AG04449 (cell line): ENCODE measurements around the gene STAT4.

ENCODE experiments used
- CTCF ChIA-PET: fragments of 350-600 bp; formaldehyde crosslinking; extraction: SDS; loops from one replicate; lab custom pipeline; 2021; ENCODE audit warnings: antibody characterized with exemption; lab: Yijun Ruan, JAX
- POLR2A ChIA-PET: fragments of 400-600, 350-600 bp; formaldehyde crosslinking; extraction: SDS; loops from one replicate; lab custom pipeline; 2020; ENCODE audit warnings: antibody characterized with exemption, inconsistent platforms; lab: Yijun Ruan, JAX
- DNase-seq: peaks from one replicate; pipeline ENCODE4 v3.0.0-alpha.2; 2010; ENCODE audit warnings: low read depth, low spot score
- H3K4me3 ChIP-seq: 2 replicates; pipeline ENCODE4 v1.5.1; 2011; ENCODE audit warnings: low read depth, mild to moderate bottlenecking, control low read depth, low read length
- TF ChIP-seq, protein P1 (sequence below): IDR thresholded peaks from one replicate; pipeline ENCODE4 v1.5.1; 2011; ENCODE audit warnings: mild to moderate bottlenecking, moderate library complexity, low read length, control low read depth, inconsistent platforms; ENCODE audit not compliant: insufficient read depth; ENCODE audit errors: missing control alignments

The STAT4 gene

DNA sequence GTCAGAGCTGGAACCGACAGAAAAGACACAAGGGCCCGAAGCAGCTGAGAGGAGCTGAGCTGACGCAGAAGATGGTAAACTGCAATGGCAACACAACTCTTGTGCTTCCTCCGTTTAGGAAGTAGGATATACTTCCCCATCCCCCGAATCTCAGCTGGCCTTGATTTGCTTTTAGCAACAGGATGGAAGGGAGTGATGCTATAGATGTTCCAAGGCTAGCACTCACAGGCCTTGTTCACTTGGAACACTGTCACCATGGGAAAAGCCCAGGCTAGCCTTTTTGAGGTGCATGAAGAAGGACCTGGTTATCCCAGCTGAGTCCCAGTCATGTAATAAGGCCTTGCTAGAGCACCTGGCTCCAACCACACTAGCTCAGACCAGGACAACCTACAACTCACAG, 162.9 kb downstream of the STAT4 start:
- no peak overlapping the region for H3K4me3 ChIP-seq
- DNase-seq, result no peak
- ChIA-PET CTCF (interaction anchor here (1.5 to 2.8 kb wide), 4 partner anchors 8 to 16 kb away, joined by 3 to 10 read pairs (median 7); no protein-coding TSS in a partner anchor), POLR2A (interaction anchor here (1.4 kb wide), 1 partner anchor 14 kb away, joined by 3 read pairs; no protein-coding TSS in a partner anchor)
- TF ChIP-seq, protein P1, sequence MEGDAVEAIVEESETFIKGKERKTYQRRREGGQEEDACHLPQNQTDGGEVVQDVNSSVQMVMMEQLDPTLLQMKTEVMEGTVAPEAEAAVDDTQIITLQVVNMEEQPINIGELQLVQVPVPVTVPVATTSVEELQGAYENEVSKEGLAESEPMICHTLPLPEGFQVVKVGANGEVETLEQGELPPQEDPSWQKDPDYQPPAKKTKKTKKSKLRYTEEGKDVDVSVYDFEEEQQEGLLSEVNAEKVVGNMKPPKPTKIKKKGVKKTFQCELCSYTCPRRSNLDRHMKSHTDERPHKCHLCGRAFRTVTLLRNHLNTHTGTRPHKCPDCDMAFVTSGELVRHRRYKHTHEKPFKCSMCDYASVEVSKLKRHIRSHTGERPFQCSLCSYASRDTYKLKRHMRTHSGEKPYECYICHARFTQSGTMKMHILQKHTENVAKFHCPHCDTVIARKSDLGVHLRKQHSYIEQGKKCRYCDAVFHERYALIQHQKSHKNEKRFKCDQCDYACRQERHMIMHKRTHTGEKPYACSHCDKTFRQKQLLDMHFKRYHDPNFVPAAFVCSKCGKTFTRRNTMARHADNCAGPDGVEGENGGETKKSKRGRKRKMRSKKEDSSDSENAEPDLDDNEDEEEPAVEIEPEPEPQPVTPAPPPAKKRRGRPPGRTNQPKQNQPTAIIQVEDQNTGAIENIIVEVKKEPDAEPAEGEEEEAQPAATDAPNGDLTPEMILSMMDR, result no peak

DNA sequence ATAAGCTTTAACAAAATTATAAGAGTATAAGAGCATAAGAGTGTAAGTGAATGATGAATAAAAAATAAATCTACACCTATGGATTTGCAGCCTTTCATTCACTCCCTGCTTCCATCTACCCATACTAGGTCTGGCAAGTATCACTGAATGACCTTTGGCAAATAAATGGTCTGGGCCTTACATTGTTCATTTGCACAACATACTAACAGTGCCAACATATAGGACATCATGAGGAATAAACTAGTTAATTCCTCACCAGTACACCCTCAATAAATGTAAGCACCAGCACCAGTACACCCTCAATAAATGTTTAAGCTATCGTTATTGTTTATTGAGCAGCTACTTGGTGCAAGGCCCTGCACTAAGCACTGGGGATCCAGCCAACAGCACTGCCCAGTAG, 163.7 kb downstream of the STAT4 start:
- TF ChIP-seq, protein P1, result no peak
- H3K4me3 ChIP-seq, result no peak overlapping the region
- no peak for DNase-seq
- ChIA-PET CTCF (interaction anchor here (1.0 to 2.8 kb wide), 5 partner anchors 9 to 137 kb away, joined by 3 to 10 read pairs (median 5); no protein-coding TSS in a partner anchor), POLR2A (no interaction called here)

DNA sequence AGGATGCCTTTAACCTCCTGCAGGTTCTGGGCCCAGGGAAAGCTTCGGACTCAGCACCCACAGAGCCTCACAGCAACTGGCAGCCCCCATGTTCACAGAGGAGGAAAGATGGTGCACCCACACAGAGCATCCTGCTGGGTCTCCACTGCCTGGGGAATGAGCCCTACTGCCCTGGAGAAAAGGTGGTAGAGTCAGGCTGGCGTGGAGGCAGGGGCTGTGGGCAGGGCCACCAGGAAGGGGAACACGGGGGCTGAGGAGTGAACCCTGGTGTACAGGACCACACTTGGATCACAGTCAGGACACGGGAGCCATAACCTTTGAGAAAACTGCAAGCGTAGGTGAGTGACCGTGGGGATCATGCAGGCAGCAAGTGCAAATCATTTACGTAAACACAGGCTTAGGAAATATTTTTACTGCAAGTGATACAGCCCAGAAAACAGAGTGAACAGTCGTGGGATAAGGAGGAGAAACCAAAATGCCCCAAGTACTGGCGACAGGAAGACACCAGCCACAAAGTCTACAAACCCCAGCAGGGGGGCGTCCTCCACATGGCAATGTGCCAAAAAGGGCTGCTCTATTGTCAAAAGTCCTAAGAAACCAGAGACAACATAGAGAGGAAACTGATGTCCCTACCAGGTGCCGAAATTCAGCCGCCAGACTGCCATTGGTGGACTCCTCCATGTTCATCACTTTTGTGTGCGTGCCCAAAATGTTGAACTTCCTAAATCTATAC, 164.4 kb downstream of the STAT4 start:
- H3K4me3 ChIP-seq, result no peak overlapping the region
- TF ChIP-seq, protein P1, result no peak
- ChIA-PET CTCF (interaction anchor here (2.5 kb wide), 1 partner anchor 10 kb away, joined by 10 read pairs; no protein-coding TSS in a partner anchor), POLR2A (no interaction called here)
- no peak for DNase-seq

DNA sequence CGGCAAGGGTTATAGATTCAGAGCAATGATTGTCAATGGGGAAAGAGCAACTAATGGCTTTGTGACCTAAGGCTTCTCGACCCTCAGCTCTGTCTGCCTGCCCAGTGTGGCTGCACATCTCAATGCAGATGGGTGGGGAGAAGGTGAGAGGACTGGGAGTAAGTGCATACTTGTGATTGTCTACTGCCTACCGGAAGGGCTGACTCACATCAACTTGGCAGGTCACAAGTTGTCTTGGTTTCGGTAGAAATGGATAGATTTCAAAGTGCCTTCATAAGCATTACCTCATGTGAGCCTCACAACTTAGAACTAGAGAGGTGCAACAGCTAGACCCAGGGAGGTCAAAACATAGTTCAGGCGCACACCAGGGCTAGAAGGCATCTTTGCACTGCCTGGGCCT, 166.2 kb downstream of the STAT4 start:
- ChIA-PET CTCF (interaction anchor here (0.6 to 1.5 kb wide), 5 partner anchors 11 to 717 kb away, joined by 3 to 7 read pairs (median 3); no protein-coding TSS in a partner anchor), POLR2A (interaction anchor here (1.1 kb wide), 1 partner anchor 31 kb away, joined by 3 read pairs; no protein-coding TSS in a partner anchor)
- no peak overlapping the region for H3K4me3 ChIP-seq
- TF ChIP-seq, protein P1, result no peak
- DNase-seq, result no peak

DNA sequence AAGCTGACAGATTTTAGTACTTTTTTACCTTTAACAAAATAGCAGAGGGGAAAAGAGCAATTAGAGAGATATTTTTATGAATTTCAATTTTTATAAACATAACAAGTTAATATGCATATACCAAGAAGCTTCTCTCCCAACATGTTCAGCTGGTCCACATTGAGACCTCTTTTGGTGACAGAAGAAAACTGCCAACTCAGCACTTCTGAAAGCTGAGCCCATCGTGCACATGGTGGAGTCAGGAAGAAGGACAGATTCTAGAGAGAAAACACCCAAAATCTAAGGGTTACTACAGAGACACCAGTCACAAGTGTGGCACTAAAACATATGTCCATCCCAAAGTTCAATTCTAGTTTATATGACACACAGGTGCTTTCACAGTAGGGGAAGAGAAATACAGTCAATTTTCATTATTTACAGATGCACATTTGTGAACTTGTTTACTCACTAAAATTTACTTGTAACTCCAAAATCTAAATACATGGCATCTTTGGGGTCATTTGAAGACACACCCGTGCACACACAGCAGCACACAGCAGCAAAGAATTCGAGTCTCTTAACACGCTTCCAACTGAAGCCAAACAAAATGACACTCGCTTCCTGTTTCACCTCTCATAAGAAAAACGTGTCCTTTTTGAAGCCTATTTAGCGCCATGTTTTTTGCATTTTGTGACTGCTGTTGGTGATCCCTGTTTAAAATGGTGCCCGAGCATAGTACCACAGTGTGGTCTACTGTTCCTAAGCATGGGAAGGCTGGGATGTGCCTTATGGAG, 168.3 kb downstream of the STAT4 start:
- TF ChIP-seq, protein P1, result no peak
- ChIA-PET CTCF (no interaction called here), POLR2A (no interaction called here)
- H3K4me3 ChIP-seq, result no peak overlapping the region
- DNase-seq, result no peak

DNA sequence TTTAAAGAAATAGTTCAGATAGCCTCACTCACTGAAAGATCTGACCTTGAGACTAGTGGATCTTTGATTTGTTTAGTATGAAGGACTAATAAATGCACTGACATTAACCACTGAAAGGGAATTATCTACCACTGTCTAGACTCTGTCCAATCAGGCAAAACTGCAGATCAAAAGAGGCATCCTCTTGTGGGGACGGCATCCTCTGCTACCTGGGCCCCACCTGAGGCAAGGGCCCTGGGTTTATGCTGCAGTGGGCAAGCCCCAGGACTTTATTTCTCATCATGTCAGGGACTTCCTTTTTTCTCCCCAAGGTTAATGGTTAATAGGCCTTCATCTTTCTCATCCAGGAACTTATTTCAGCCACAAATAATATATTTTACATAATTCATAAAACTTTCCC, 169.1 kb downstream of the STAT4 start:
- TF ChIP-seq, protein P1, result no peak
- ChIA-PET POLR2A (no interaction called here), CTCF (no interaction called here)
- no peak overlapping the region for H3K4me3 ChIP-seq
- DNase-seq, result no peak
